ENCODE measurements around the gene ADAMTSL2.

ADAMTSL2 gene

GRCh38 chr9:133615606-133616188, 81.2 kb downstream of the ADAMTSL2 start:
- Histone ChIP-seq H3K4me1 (ENCODE audit: insufficient read depth, low read length) (peaks cover 9% of the 10 kb centered on the region), H3K27me3 (ENCODE audit: insufficient read depth, low read length) (peaks cover 40% of the 10 kb centered on the region), H3K9me3 (ENCODE audit: low read length) (no peaks in the 10 kb centered on the region), H2AFZ (ENCODE audit: low read depth, low read length) (no peak overlapping the region), H3K4me3 (ENCODE audit: low read length) (no peak overlapping the region), H3K36me3 (ENCODE audit: insufficient read depth, low read length) (no peaks in the 10 kb centered on the region)

GRCh38 chr9:133616643-133617405, 82.3 kb downstream of the ADAMTSL2 start:
- H3K36me3 ChIP-seq (ENCODE audit: insufficient read depth, low read length) = no peaks in the 10 kb centered on the region
- H3K4me3 ChIP-seq (ENCODE audit: low read length) = no peak overlapping the region
- peaks cover 9% of the 10 kb centered on the region for H3K4me1 ChIP-seq (ENCODE audit: insufficient read depth, low read length)
- no peaks in the 10 kb centered on the region for H3K9me3 ChIP-seq (ENCODE audit: low read length)
- H2AFZ ChIP-seq (ENCODE audit: low read depth, low read length) = no peak overlapping the region
- peaks cover 37% of the 10 kb centered on the region for H3K27me3 ChIP-seq (ENCODE audit: insufficient read depth, low read length)

- H3K4me1 ChIP-seq (ENCODE audit: insufficient read depth, low read length) = peaks cover 9% of the 10 kb centered on the region
- H2AFZ ChIP-seq (ENCODE audit: low read depth, low read length) = no peak overlapping the region
- no peaks in the 10 kb centered on the region for H3K9me3 ChIP-seq (ENCODE audit: low read length)
- H3K27me3 ChIP-seq (ENCODE audit: insufficient read depth, low read length) = peaks cover 30% of the 10 kb centered on the region
- H3K36me3 ChIP-seq (ENCODE audit: insufficient read depth, low read length) = no peaks in the 10 kb centered on the region
- no peak overlapping the region for H3K4me3 ChIP-seq (ENCODE audit: low read length)
Observed at GRCh38 chr9:133618726-133619125, 84.2 kb downstream of the ADAMTSL2 start.

GRCh38 chr9:133619791-133620190, 85.3 kb downstream of the ADAMTSL2 start:
- Histone ChIP-seq H2AFZ (ENCODE audit: low read depth, low read length) (no peak overlapping the region), H3K4me3 (ENCODE audit: low read length) (no peak overlapping the region), H3K4me1 (ENCODE audit: insufficient read depth, low read length) (peaks cover under 1% of the 10 kb centered on the region), H3K36me3 (ENCODE audit: insufficient read depth, low read length) (no peaks in the 10 kb centered on the region), H3K27me3 (ENCODE audit: insufficient read depth, low read length) (peaks cover 27% of the 10 kb centered on the region), H3K9me3 (ENCODE audit: low read length) (no peaks in the 10 kb centered on the region)

- Histone ChIP-seq H3K4me3 (ENCODE audit: low read length) (no peak overlapping the region), H3K9me3 (ENCODE audit: low read length) (peaks cover 2% of the 10 kb centered on the region), H2AFZ (ENCODE audit: low read depth, low read length) (no peak overlapping the region), H3K4me1 (ENCODE audit: insufficient read depth, low read length) (no peaks in the 10 kb centered on the region), H3K36me3 (ENCODE audit: insufficient read depth, low read length) (no peaks in the 10 kb centered on the region), H3K27me3 (ENCODE audit: insufficient read depth, low read length) (peaks cover 20% of the 10 kb centered on the region)
Observed at GRCh38 chr9:133621725-133622267, 87.3 kb downstream of the ADAMTSL2 start.

- Histone ChIP-seq H3K36me3 (ENCODE audit: insufficient read depth, low read length) (no peaks in the 10 kb centered on the region), H3K9me3 (ENCODE audit: low read length) (peaks cover 2% of the 10 kb centered on the region), H3K4me1 (ENCODE audit: insufficient read depth, low read length) (no peaks in the 10 kb centered on the region), H3K4me3 (ENCODE audit: low read length) (no peak overlapping the region), H2AFZ (ENCODE audit: low read depth, low read length) (no peak overlapping the region), H3K27me3 (ENCODE audit: insufficient read depth, low read length) (peaks cover 16% of the 10 kb centered on the region)
Observed at GRCh38 chr9:133622555-133622954, 88.1 kb downstream of the ADAMTSL2 start.
